ENCODE results near the gene SPG11.
"Not testable (repeated sequence)": the region's sequence is repeated elsewhere in the genome, so short reads cannot be mapped to it uniquely, and the experiment has no call there.

The SPG11 gene

DNA sequence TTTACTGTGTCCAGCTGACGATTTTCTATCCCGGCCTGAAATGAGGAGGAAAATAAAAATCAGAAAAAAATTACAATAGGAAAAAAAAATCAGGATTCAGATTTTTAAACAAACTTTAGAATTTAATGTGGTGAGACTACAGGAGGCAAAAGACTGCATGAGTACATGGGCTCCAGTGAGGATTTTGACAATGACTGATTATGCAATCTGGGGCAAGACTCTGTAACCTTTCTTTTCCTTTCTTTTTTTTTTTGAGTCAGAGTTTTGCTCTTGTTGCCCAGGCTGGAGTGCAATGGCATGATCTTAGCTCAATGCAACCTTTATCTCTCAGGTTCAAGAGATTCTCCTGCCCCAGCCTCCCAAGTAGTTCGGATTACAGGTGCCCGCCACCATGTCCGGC, 29.9 kb downstream of the SPG11 start:
- no peak overlapping the region for H3K4me3 ChIP-seq (ENCODE audit: low read length)
- no peak for DNase-seq (ENCODE audit: low read depth, low spot score)

DNA sequence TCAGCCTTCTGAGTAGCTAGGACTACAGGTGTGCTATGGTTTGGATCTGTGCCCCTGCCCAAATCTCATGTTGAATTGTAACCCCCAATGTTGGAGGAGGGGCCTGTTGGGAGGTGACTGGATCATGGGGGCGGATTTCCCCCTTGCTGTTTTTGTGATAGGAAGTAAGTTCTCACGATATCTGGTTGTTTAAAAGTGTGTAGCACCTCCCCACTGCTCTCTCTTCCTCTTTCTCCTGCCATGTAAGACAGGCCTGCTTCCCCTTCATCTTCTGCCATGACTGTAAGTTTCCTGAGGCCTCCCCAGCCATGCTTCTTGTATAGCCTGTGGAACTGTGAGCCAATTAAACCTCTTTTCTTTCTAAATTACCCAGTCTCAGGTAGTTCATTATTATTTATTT, 38.2 kb downstream of the SPG11 start:
- not testable (repeated sequence) for H3K4me3 ChIP-seq (ENCODE audit: low read length); DNase-seq (ENCODE audit: low read depth, low spot score)

DNA sequence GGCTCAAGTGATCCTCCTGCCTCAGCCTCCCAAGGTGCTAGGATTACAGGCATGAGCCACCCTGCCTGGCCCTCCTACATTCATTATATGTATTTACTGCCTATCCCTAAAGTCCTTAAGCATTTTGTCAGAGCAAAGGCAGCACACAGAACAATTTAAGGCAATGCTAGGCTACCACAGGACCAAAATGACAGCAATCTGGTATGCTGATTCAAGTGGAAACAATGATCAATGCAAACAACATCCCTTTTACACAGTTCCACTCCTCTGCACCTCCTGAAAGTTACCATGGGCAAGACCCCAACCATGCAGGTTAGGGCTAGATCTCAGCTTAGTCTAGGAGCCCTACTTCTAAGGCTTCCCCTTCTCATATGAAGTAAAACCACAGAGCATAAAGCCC, 40.3 kb downstream of the SPG11 start:
- DNase-seq (ENCODE audit: low read depth, low spot score), result no peak
- no peak overlapping the region for H3K4me3 ChIP-seq (ENCODE audit: low read length)

DNA sequence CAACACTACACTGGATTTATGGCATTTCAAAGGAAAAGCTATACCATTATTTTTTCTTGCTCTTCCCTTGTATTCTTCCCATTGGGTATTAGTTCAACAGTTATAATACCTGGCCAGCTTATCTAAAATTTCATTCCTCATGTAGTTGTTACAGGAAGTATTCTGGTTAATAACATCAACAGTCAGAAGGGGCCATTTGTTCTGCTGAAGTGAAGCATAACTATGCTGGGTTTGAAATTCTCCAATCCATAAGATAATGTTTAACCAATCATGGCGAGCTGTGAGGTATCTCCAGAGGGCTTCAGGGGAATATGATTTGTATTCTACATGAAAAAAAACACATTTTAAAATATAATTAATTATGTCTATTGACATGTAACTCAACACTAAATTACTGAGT, 43.4 kb downstream of the SPG11 start:
- no peak overlapping the region for H3K4me3 ChIP-seq (ENCODE audit: low read length)
- DNase-seq (ENCODE audit: low read depth, low spot score), result no peak

DNA sequence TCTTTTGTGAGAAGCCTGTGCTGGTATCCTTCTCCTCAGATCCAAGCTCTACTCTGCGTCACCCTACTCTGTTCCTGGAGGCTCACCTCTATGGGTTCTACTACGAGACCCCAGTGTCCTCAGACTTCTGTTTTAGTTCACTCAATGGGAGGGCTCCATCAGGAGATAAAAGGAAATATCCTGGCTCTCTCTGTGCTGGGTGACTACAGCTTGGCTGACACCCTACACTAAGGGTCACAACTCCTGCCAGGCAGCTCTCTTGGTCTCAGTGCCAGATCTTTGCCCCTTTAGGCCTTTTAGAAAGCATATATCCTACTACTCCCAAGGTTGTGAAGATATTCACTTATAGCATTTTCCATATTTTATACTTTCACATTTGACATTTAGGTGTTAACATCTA, 46.5 kb downstream of the SPG11 start:
- no peak for DNase-seq (ENCODE audit: low read depth, low spot score)
- no peak overlapping the region for H3K4me3 ChIP-seq (ENCODE audit: low read length)

DNA sequence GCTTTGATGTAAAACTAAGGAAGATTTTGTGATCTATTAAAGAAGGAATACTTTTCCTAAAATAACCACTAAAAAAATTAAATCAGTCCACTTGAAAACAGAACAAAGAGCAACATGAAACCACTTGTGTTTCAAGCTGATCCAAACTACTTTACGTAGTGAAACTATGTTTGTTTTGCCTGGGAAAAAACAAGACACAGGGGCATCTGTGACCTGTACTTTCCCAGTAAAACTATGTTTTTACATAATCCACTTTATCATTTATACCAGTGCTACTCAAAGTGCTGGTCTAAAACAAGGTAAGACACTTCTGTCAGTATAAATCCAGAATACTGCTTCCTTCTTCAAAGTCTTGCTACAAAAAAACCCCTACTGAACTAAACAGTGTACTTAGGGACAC, 56.7 kb downstream of the SPG11 start:
- H3K4me3 ChIP-seq (ENCODE audit: low read length), result no peak overlapping the region
- DNase-seq (ENCODE audit: low read depth, low spot score), result no peak

DNA sequence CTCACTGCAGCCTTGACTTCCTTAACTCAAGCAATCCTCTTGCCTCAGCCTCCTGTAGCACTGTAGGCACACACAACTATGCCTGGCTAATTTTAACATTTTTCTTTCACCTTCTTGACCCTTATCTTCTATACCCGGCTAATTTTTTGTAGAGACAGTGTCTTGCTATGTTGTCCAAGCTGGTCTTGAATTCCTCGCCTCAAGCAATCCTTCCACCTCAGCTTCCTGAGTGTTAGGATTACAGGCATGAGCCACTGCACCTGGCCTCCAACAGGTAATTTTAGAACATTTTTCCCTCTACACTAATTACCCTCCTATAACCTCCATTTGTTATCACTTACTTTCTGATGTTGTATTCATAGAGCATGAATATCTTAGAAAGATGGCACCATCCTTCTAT, 60.3 kb downstream of the SPG11 start:
- H3K4me3 ChIP-seq (ENCODE audit: low read length), result no peak overlapping the region
- no peak for DNase-seq (ENCODE audit: low read depth, low spot score)

DNA sequence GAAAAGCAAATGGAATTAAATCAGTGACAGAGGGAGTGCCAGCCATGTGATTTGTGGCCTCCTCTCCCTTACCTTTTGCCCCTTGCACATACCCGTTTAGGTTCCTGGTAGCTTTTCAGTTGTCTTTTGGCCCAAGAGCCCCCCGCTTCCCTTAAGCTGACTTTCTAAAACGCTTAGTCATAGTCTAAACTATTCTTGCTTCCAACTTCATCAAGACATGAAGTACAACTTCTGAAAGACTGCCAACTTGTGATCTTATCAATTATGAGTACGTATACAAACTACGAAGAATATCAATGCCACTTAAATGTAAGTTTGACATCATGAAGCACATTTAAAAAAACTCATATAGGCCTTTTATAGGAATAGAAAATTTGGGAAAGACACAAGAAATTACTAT, 64.6 kb downstream of the SPG11 start:
- H3K4me3 ChIP-seq (ENCODE audit: low read length), result no peak overlapping the region
- DNase-seq (ENCODE audit: low read depth, low spot score), result no peak

DNA sequence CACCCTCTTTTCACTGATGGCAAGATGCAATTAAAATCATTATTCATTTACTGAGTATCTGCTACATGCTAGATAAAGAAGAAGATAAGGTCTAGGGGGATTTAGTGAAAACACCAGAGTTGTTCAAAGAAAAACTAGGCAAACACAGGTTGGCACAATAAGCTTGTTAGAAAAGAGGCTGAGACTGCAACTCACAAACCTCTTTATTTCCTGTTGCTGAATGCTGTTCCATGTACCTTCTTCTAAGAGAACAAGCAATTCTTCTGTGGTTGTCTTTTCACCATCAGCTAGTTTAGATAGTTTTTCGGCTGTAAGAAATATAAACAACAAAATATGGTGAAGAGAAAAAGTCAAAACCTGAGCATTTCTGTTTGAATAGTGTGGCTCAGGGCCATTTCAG, 65.4 kb downstream of the SPG11 start:
- DNase-seq (ENCODE audit: low read depth, low spot score), result no peak
- H3K4me3 ChIP-seq (ENCODE audit: low read length), result no peak overlapping the region

DNA sequence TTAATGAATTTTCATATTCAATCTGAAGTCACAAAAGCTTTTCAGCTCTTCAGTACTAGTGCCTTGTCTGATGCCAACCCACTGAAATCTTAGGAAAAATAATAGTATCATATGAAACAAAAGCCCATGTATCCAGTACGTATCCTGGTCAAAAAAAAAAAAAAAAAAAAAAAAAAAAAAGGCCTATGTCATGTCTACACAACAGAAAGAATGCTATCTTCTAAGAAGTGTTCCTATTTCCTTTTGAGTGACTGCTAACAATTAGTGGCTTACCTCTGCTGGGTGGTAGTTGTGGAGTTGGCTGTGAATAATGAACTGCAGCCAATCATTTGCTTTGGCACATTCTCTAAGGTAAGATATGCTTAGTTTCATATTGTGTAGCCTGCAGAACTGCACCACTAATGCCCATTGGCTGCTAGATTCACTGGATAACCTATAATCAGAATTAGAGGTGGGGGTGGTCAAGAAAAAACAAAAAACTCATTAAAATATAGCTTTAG, 66.9 kb downstream of the SPG11 start:
- DNase-seq (ENCODE audit: low read depth, low spot score), result no peak
- no peak overlapping the region for H3K4me3 ChIP-seq (ENCODE audit: low read length)

DNA sequence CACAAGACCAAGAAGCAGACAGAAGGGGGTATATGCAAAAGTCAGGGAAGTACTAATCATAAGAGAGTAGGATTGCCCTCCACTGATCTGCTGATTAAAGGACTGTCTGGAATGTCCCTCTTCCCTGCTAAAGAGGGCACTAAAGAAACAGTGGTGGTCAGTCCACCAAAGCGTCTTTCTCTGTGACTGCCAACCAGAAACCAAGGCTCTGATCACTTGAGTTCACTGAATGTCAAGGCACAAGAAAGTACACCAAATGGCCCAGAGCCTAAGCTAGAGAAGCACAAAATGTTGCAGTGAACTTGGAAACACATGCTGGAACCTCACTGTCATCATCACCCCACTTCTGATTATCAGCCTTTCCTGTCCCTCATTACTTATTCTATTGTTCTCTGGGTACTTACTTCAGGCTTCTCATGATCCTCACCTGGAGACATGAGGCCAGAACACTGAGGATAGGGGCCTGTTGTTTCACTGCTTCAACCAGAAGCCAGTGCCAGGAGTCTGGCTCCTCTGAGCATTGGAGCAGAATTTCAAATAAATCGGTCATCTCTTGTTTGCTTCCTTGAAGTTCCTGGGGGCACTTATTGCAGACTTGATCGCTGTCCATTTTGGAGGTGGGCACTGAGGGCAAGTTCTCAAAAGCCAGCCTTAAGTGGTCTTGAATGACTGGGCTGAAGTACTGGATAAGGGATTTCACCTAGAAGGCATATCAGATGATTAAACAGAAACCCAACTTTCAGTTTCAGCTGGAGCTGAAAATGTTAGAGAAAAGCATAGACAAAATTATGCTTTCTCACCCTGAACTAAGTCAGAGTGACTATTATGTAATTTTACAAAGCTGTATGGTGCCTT, 67.6 kb downstream of the SPG11 start:
- DNase-seq (ENCODE audit: low read depth, low spot score), result no peak
- H3K4me3 ChIP-seq (ENCODE audit: low read length), result no peak overlapping the region

DNA sequence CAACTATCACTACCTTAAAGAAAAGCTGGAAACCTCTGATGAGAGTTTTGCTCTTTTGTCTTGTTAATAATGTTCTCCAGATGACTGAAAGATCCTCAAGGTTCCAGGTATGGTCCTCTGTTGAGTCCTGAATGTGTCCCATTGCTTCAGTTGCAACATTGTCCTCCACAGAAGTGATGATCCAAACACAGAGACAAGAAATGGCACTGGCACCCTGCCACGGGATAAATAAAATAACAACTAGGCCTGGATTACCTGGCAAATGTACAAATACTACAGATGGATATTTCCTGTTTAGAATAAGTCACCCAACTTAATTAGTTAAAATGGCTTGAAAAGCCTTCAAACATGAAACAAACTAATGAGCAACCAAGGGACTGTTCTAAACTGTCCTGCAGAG, 68.2 kb downstream of the SPG11 start:
- H3K4me3 ChIP-seq (ENCODE audit: low read length), result no peak overlapping the region
- DNase-seq (ENCODE audit: low read depth, low spot score), result no peak

DNA sequence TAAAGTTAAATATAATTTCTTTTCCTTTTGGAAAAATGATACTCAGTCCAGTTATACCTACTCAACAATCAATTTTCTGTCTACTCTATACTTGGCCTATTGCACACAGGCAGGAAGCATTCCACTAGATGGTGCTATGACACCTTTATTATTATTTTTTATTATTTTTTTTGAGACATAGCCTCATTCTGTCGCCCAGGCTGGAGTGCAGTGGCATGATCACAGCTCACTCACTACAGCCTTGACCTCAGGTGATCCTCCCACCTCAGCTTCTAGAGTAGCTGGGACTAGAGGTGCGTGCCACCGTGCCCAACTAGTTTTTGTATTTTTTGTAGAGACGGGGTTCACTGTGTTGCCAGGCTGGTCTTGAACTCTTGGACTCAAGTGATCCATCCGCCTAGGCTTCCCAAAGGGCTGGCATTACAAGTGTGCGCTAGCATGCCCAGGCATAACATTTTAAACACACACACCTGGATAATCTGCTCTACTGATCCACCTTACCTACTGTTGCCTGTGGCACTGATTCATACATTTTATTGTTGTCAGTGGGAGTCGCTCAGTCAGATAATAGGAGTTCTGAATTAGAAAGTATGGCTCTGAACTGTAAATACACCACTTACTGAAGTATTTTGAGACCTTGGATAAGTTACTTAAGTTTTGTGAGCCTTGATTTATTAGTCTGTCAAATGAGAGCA, 70.3 kb downstream of the SPG11 start:
- H3K4me3 ChIP-seq (ENCODE audit: low read length), result no peak overlapping the region
- DNase-seq (ENCODE audit: low read depth, low spot score), result no peak

DNA sequence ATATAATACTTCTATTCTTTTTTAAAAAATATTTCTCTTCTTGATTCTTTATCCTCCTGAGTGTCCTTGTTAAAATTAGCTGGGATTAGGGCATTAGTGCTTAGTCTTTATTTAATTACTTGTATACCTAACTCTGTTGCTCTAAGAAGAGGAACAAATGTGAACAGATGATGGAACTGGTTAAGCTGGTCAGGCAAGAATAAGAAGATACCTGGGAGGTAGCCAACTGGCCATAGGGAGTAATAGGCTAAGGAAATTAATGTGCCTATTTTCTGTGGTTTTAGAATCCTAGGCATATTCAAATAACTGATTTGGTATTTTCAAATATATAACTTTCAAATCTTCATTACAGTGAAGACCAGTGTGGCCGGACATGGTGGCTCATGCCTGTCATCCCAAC, 72.1 kb downstream of the SPG11 start:
- no peak for DNase-seq (ENCODE audit: low read depth, low spot score)
- no peak overlapping the region for H3K4me3 ChIP-seq (ENCODE audit: low read length)

DNA sequence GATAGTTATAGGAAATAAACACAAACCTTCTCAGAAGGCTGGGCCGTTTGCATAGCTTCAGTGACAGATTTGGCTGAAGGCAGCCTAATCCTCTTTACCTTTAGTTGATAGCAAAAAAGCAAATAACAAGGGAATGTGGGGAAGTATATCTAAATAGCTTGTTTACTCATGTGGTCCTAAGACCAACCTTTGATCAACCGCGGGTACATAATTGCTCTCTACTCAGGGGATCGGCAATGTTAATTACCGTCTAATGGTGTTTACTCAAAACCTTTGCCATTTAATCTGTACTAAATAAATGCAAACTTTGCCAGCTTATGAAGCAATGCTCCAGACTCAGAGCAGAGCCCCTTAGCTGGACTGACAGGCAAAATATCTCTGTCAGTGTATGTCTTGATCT, 74.9 kb downstream of the SPG11 start:
- no peak for DNase-seq (ENCODE audit: low read depth, low spot score)
- no peak overlapping the region for H3K4me3 ChIP-seq (ENCODE audit: low read length)

DNA sequence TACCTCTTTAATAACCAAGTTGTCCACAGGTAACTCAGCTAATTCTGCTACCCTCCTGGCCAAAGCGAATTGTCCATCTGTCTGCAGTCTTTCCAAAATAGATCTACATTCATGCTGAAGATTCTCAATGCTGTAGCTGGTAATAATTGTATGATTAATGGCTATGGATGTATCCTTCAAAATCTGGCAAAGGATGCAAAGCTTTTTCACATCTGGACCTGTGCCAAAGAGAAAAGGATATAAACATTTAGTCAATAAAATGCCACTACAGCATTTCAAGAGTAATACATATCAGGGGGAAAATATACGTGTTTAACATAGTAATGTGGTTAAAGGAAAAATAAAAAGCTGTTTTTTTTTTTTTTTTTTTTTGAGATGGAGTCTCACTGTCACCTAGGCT, 77.8 kb downstream of the SPG11 start:
- no peak for DNase-seq (ENCODE audit: low read depth, low spot score)
- no peak overlapping the region for H3K4me3 ChIP-seq (ENCODE audit: low read length)

DNA sequence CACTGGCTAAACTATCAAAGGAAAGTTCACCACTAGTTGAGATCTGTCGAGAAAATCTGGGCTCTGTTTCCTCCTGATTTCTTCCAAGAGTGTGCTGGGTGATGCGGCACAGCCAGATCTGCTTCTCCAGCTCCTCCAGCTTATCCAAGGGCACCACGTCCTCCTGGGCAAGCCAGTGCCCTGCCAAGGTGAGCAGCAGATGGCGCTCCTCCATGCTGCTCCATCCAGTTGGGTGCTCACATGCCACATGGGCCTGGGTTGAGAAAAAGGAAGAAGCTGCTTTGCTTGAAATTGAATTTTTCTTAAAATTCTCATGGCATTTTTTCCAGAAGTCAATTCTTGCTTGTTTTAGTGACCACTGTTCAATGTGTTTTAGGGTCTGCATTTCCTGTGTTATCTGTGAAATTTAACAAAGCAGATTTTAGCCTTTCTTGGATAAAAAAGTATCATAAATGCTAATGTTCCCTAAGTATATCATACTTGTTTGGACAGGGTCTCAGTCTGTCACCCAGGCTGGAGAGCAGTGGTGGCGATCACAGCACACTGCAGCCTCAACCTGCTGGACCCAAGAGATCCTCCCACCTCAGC, 79.2 kb downstream of the SPG11 start:
- DNase-seq (ENCODE audit: low read depth, low spot score), result peak; percentile 53
- no peak overlapping the region for H3K4me3 ChIP-seq (ENCODE audit: low read length)

DNA sequence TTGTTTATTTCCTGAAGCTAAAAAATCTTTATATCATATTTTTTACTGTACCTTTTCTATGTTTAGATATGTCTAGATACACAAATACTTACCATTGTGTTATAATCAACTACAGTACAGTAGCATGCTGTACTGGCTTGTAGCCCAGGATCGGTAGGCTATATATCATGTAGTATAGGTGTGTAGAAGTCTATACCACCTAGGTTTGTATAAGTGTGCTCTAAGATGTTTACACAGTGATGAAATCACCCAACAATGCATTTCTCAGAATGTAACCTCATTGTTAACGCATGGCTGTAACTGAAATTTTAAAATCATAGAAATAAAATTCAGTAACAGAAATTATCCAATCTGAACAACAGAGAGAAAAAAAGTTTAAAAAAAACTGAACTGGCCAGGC, 83.4 kb downstream of the SPG11 start:
- no peak overlapping the region for H3K4me3 ChIP-seq (ENCODE audit: low read length)
- DNase-seq (ENCODE audit: low read depth, low spot score), result no peak

DNA sequence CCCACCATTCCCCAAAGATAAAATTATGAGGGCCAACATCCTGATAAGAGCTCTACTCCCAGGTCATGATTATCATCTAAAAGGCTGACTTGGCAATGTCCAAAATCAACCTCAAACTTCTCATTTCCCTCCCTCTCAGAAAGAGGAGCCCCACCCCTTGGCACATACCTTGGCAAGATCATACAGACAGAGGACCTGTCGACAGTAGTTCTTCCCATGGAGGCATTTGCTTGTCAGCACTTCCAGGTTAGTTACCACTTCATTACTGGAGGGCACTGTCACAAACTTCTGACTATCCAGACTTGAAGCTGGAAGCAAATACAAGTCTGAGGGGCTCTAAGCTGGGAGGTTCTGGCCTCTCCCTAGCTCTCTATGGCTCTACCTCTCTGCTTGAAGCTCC, 88.7 kb downstream of the SPG11 start:
- no peak overlapping the region for H3K4me3 ChIP-seq (ENCODE audit: low read length)
- no peak for DNase-seq (ENCODE audit: low read depth, low spot score)

DNA sequence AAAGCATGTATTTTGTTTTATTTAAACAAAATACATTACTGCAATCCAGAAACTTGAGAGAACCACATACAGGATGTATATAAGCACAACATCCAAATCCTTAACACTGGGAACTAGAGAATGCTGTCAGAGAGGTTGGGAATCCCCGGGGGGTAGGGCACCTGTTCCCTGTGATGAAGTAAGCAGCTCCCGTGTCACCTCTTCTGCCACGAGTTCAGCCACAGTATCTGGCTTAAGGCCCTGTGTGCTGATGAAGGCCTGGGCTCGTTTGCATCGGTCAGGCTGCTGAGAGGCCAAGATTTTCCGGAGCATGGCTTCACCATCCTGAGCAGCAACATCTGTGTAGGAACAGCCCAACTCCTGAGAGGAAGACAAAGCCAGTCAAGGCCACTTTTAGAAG, 90.1 kb downstream of the SPG11 start:
- DNase-seq (ENCODE audit: low read depth, low spot score), result no peak
- H3K4me3 ChIP-seq (ENCODE audit: low read length), result no peak overlapping the region

Data from Jurkat, Clone E6-1 (cell line).